ENCODE measurements around the gene VILL. TPM values are rescaled to one million over a fixed set of nuclear protein-coding genes. Genes with fewer than 3 reads are reported as not detected.

VILL gene
- total and polyA plus RNA-seq, 2 donors (not counting 3 experiments of a cell fraction or from before 2014, with no cell fraction given): 9.0 to 10.0 TPM

DNA sequence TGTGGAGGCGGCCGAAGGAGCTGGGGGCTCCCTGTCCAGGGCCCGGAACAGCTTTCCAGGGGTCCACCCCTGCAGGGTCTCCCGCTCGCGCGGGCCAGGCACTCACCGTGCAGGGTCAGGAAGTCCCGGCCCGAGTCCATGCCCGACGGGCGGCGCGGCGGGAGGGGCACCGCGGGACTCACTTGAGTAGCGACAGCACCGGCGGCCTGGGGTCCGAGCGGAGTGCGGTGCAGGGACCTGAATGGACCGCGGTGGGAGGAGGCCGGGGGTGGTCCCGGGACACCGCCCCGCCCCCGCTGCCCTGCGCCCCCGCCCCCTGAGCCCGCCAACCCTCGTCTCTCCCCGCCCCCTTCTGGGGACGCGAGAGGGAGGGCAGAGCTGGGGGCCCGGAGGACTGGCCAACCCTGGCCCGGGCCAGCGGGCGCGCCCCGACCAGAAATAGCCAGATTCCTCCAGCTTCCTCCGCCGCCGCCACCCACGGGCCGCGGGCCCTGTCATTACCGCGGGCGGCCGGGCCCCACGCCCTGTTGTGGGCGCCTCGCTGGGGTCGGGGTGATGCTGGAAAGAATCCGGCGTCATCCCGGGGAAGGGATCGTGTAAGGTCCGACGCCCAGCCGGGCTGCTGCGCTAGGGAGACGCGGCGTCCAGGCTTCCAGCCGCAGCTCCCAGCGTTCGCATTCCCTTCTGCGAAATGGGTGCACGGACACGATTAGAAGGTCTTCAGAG is 39.0 kb downstream of the VILL start, which contains the start of gene PLCD1:
PLCD1 (minus strand) TSS at position 243 of the 726 bp plus-strand sequence; CDS start at position 140, 103 bp downstream.
- Histone ChIP-seq H3K79me2 (ENCODE audit: control insufficient read depth, insufficient read depth, low read length) (no peaks in the 10 kb centered on the region), H3K9me1 (replicated peaks; ENCODE audit: control insufficient read depth, extremely low read depth, insufficient read depth, low read length) (no peaks in the 10 kb centered on the region), H2AFZ (ENCODE audit: low read depth, low read length) (peak within 1 kb of the TSS; percentile 86), H3K4me3 (replicated peaks in 1 of 3; ENCODE audit: insufficient read depth in 1 of 3, low read depth in 1 of 3, low read length in 3 of 3) (peak within 1 kb of the TSS; percentile 30 to 54 (median 48)), H3K36me3 (ENCODE audit: control insufficient read depth in 2 of 2, extremely low read depth in 1 of 2, insufficient read depth in 2 of 2, low read length in 2 of 2) (no peaks in the 10 kb centered on the region), H3K27ac (ENCODE audit: insufficient read depth, low read depth, low read length) (no peak within 1 kb of the TSS), H3K4me2 (ENCODE audit: insufficient read depth, low read length) (peak within 1 kb of the TSS; percentile 85), H3K9ac (replicated peaks; ENCODE audit: extremely low read depth, insufficient read depth, low read length) (peak within 1 kb of the TSS; percentile 66), H3K4me1 (ENCODE audit: control insufficient read depth, extremely low read depth, insufficient read depth, low read length) (peaks cover 11% of the 10 kb centered on the region), H3K27me3 (ENCODE audit: control insufficient read depth in 2 of 2, insufficient read depth in 2 of 2, low read length in 2 of 2) (no peaks in the 10 kb centered on the region), H3K9me3 (replicated peaks; ENCODE audit: control insufficient read depth, insufficient read depth, low read length) (no peaks in the 10 kb centered on the region), H4K20me1 (replicated peaks; ENCODE audit: control insufficient read depth, extremely low read depth, insufficient read depth, low read length) (no peaks in the 10 kb centered on the region)
- CTCF ChIA-PET: interaction anchor here (0.6 to 1.6 kb wide), 9 partner anchors 9 to 269 kb away, joined by 3 to 8 read pairs (median 3); partner anchors contain the start of gene DLEC1
- DNase-seq (ENCODE audit: low read depth, low spot score) (peak; percentile 43), FAIRE-seq (no peak)
- dilution Hi-C loops (cut with MboI; ENCODE audit: extremely low pct_ligation_motif_present, low sequenced_read_pairs): no loop called here
- POLR2A ChIA-PET: interaction anchor here (0.7 kb wide), 1 partner anchor 164 kb away, joined by 4 read pairs; no protein-coding TSS in a partner anchor
- intact Hi-C loops (cut with micrococcal nuclease): no loop called here
- no peak for TF ChIP-seq MAX (IDR thresholded peaks at IDR 0.05; ENCODE audit: insufficient read depth, insufficient read length)
- no peak for TF ChIP-seq GATA2 (IDR thresholded peaks at IDR 0.05; ENCODE audit: insufficient read depth, insufficient read length, low read depth, low read length)
- TF ChIP-seq EZH2 (IDR thresholded peaks at IDR 0.05; ENCODE audit: borderline replicate concordance, low read depth, low read length, severe bottlenecking): peak; percentile 16
- no peak for TF ChIP-seq POLR2AphosphoS5 (IDR thresholded peaks at IDR 0.05; ENCODE audit: insufficient read depth, low read depth, low read length)
- TF ChIP-seq POLR2A (IDR thresholded peaks at IDR 0.05; ENCODE audit: low read depth, low read length): peak; percentile 33
- no TSS peak for BruUV-seq (replicated peaks)
